ENCODE results near the gene DNAH3. TPM values are rescaled to one million over a fixed set of nuclear protein-coding genes. Genes with fewer than 3 reads are reported as not detected.

Gene DNAH3
- polyA plus RNA-seq, 4 donors, result 0.32 to 0.67 (median 0.52) TPM; not detected in 1

DNA sequence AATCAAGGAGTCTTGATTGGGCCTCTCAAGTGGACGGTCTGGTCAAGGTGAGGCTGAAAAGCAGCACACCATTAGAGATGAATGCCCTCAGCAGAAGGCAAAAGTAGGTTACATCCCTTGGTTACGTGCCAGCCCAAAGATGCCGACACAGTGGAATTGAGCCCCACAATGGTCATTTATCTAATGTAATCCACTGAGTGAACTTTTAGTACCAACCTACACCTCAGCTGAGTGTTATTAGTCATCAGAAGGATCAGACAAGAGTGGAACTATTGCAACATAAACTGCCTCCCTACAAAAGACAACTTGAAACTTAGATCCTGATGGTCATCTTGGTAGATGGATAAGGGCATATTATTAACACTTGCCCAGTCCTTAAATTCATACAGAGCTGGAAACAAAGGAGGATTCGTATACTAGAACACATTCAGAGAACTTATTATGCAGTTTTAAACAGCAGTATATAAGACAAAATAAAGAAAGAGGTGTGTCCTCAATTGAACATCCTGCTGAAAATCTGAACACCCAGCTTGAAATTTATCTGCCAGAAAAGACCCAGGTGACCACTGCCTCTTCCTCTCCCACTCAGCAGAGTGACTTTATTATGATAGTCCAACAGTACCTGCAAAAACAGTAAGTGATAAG, 253.3 kb downstream of the DNAH3 start:
- peaks cover 2 to 24% (median 16%) of the 10 kb centered on the region in 3 donors for H3K4me1 ChIP-seq (ENCODE audit: control insufficient read depth in 3 of 3, insufficient read depth in 2 of 3, low read depth in 1 of 3, low read length in 2 of 3)
- 66 to 87% (median 79%) methylated on average over 4 of the region's 4 CpGs for WGBS, 3 donors
- DNase-seq, result peak; percentile 70 to 71
- FAIRE-seq, result no peak
- peaks cover 0 to 19% (median 0%) of the 10 kb centered on the region in 3 donors for H3K36me3 ChIP-seq (ENCODE audit: control insufficient read depth in 3 of 3, insufficient read depth in 2 of 3, low read depth in 1 of 3, low read length in 3 of 3)
- H3K9me3 ChIP-seq (ENCODE audit: control insufficient read depth in 2 of 2, insufficient read depth in 1 of 2, low read depth in 1 of 2, low read length in 1 of 2), result no peaks in the 10 kb centered on the region
- peak overlapping the region in 1 of 3 donors; percentile 98 for H3K27ac ChIP-seq (ENCODE audit: low read depth in 1 of 3, low read length in 2 of 3)
- peak overlapping the region in 1 of 3 donors; percentile 84 for H3K4me3 ChIP-seq (ENCODE audit: low read depth in 1 of 3, low read length in 3 of 3)
- H3K27me3 ChIP-seq (ENCODE audit: control insufficient read depth in 3 of 3, insufficient read depth in 3 of 3, low read length in 3 of 3), result no peaks in the 10 kb centered on the region

DNA sequence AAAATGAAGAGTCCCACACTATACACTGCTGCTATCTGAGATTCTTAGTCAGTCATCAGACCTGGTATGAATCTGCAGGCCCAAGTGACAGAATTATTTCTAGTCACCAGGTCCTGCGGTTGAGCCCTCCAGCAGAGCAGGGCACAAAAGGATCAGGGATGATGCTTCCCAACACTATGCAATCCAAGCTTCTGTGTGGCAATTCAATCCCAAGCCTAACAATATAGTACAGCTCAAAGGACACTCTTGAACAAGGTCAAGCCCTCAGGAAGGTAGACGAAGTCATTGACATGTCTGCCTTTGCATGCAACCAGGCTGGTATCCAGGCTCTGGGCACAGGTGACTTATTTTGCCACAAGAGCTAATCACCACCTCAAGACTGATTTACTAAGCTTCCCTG, 256.3 kb downstream of the DNAH3 start:
- no peak for FAIRE-seq
- peaks cover 0 to 38% (median 0%) of the 10 kb centered on the region in 3 donors for H3K36me3 ChIP-seq (ENCODE audit: control insufficient read depth in 3 of 3, insufficient read depth in 2 of 3, low read depth in 1 of 3, low read length in 3 of 3)
- WGBS, 3 donors, result 82 to 93% (median 88%) methylated on average over 2 of the region's 2 CpGs

DNA sequence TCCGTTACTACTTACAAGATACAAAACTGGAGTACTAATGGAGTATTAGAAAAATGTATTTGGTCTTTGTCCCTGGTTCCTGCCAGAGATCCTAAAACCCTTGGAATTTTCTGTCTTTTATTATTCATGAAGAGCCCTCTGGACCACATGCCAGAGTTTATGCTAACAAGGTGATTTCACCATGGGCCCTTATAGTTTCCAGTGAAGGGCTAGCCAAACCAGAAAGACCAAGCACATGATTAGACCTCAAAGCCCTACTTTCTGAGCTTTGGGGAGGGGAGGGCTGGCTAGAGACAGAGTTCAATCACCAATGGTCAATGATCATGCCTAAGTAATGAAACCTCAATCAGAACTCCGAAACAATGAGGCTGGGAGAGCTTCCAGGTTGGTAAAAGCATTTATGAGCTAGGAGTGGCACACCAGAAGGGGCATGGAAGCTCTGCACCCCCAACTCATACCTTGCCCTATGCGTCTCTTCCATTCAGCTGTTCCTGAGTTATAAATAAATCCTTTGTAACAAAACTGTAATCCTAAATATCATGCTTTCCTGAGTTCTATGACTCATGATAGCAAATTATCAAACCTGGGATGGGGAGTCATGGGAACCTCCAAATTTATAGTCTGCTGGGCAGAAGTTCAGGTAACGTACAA, 260.9 kb downstream of the DNAH3 start:
- H3K9me3 ChIP-seq (ENCODE audit: control insufficient read depth in 2 of 2, insufficient read depth in 1 of 2, low read depth in 1 of 2, low read length in 1 of 2), result no peaks in the 10 kb centered on the region
- H3K4me1 ChIP-seq (ENCODE audit: control insufficient read depth in 3 of 3, insufficient read depth in 2 of 3, low read depth in 1 of 3, low read length in 2 of 3), result peaks cover 2 to 42% (median 5%) of the 10 kb centered on the region in 3 donors
- peaks cover 0 to 38% (median 0%) of the 10 kb centered on the region in 3 donors for H3K36me3 ChIP-seq (ENCODE audit: control insufficient read depth in 3 of 3, insufficient read depth in 2 of 3, low read depth in 1 of 3, low read length in 3 of 3)
- FAIRE-seq, result no peak
- 26 to 71% (median 45%) methylated on average over 4 of the region's 4 CpGs for WGBS, 3 donors
- DNase-seq, result peak; percentile 35 to 42
- no peaks in the 10 kb centered on the region for H3K27me3 ChIP-seq (ENCODE audit: control insufficient read depth in 3 of 3, insufficient read depth in 3 of 3, low read length in 3 of 3)
- no peak overlapping the region for H3K4me3 ChIP-seq (ENCODE audit: low read depth in 1 of 3, low read length in 3 of 3)
- H3K27ac ChIP-seq (ENCODE audit: low read depth in 1 of 3, low read length in 2 of 3), result peak overlapping the region in 1 of 3 donors; percentile 53

More for the DNA sequence above, 256.3 kb downstream of the DNAH3 start:
- Histone ChIP-seq H3K9me3 (ENCODE audit: control insufficient read depth in 2 of 2, insufficient read depth in 1 of 2, low read depth in 1 of 2, low read length in 1 of 2) (no peaks in the 10 kb centered on the region), H3K27ac (ENCODE audit: low read depth in 1 of 3, low read length in 2 of 3) (no peak overlapping the region), H3K4me3 (ENCODE audit: low read depth in 1 of 3, low read length in 3 of 3) (no peak overlapping the region), H3K27me3 (ENCODE audit: control insufficient read depth in 3 of 3, insufficient read depth in 3 of 3, low read length in 3 of 3) (no peaks in the 10 kb centered on the region), H3K4me1 (ENCODE audit: control insufficient read depth in 3 of 3, insufficient read depth in 2 of 3, low read depth in 1 of 3, low read length in 2 of 3) (peaks cover 2 to 25% (median 12%) of the 10 kb centered on the region in 3 donors)
- no peak for DNase-seq

DNA sequence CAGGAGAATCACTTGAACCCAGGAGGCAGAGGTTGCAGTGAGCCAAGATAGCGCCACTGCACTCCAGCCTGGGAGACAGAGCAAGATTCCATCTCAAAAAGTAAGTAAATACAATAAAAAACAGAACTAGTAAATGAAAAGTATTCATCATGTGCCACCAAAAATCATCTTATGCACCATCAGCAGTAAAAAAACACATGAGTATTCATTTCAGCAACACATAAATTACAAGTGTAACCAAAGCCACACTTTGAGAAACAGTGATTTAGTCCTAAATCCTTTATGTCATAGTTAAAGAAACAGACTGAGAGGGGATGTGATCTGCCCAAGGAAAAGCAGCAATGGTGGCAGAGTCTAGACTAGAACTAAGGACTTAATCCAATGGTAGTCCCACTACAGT, 263.4 kb downstream of the DNAH3 start:
- peaks cover 2 to 61% (median 5%) of the 10 kb centered on the region in 3 donors for H3K4me1 ChIP-seq (ENCODE audit: control insufficient read depth in 3 of 3, insufficient read depth in 2 of 3, low read depth in 1 of 3, low read length in 2 of 3)
- FAIRE-seq (no peak), DNase-seq (no peak)
- H3K9me3 ChIP-seq (ENCODE audit: control insufficient read depth in 2 of 2, insufficient read depth in 1 of 2, low read depth in 1 of 2, low read length in 1 of 2), result no peaks in the 10 kb centered on the region
- no peaks in the 10 kb centered on the region for H3K27me3 ChIP-seq (ENCODE audit: control insufficient read depth in 3 of 3, insufficient read depth in 3 of 3, low read length in 3 of 3)
- H3K27ac ChIP-seq (ENCODE audit: low read depth in 1 of 3, low read length in 2 of 3), result peak overlapping the region in 1 of 3 donors; percentile 5
- 92 to 100% (median 100%) methylated on average over 1 of the region's 1 CpG for WGBS, 3 donors
- H3K36me3 ChIP-seq (ENCODE audit: control insufficient read depth in 3 of 3, insufficient read depth in 2 of 3, low read depth in 1 of 3, low read length in 3 of 3), result peaks cover 0 to 25% (median 0%) of the 10 kb centered on the region in 3 donors
- H3K4me3 ChIP-seq (ENCODE audit: low read depth in 1 of 3, low read length in 3 of 3), result no peak overlapping the region

DNA sequence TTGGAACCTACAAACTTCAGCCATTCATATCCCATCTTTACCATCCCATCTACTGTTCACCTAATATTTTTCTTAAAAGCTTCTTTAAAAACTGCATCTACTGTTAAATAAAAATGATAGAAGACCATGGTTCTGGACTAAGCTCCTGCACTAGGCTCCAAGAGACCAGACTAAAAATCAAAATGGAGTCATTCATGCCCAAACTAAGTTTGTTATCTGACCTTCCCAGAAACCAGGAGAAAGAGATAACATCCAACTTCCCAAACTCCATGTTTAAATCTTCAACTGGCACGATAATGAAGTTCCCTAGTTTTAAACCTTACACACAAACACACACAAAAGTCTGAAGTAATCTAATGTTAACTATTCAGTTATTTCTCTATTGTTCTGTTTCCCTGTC, 264.3 kb downstream of the DNAH3 start:
- peaks cover 2 to 62% (median 5%) of the 10 kb centered on the region in 3 donors for H3K4me1 ChIP-seq (ENCODE audit: control insufficient read depth in 3 of 3, insufficient read depth in 2 of 3, low read depth in 1 of 3, low read length in 2 of 3)
- whole genome bisulfite sequencing, 3 donors, result 9 to 90% (median 13%) methylated on average over 1 of the region's 1 CpG

DNA sequence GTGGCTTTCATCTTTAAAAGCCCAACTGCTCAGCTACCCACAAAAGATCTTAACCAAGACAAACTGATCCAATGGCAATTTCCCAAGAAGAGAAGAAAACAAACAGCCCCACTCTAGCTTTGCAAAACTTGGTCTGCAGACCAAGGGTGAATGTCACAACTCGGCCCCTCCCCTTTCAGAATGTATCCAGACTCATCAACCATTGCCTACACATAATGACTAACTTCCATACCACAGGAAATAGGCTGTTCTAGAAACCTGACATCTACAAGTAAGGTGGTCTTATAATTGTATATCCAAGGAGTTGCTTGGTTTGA, 266.4 kb downstream of the DNAH3 start:
- Histone ChIP-seq H3K9me3 (ENCODE audit: control insufficient read depth in 2 of 2, insufficient read depth in 1 of 2, low read depth in 1 of 2, low read length in 1 of 2) (no peaks in the 10 kb centered on the region), H3K4me3 (ENCODE audit: low read depth in 1 of 3, low read length in 3 of 3) (no peak overlapping the region), H3K27ac (ENCODE audit: low read depth in 1 of 3, low read length in 2 of 3) (peak overlapping the region in 1 of 3 donors; percentile 67), H3K4me1 (ENCODE audit: control insufficient read depth in 3 of 3, insufficient read depth in 2 of 3, low read depth in 1 of 3, low read length in 2 of 3) (peaks cover 5 to 74% (median 9%) of the 10 kb centered on the region in 3 donors), H3K36me3 (ENCODE audit: control insufficient read depth in 3 of 3, insufficient read depth in 2 of 3, low read depth in 1 of 3, low read length in 3 of 3) (peaks cover 0 to 7% (median 0%) of the 10 kb centered on the region in 3 donors), H3K27me3 (ENCODE audit: control insufficient read depth in 3 of 3, insufficient read depth in 3 of 3, low read length in 3 of 3) (no peaks in the 10 kb centered on the region)
- WGBS, 3 donors, result 48 to 62% (median 49%) methylated on average over 1 of the region's 1 CpG
- DNase-seq (peak in 1 of 2 donors; percentile 40), FAIRE-seq (no peak)

More for the DNA sequence above, 264.3 kb downstream of the DNAH3 start:
- H3K27me3 ChIP-seq (ENCODE audit: control insufficient read depth in 3 of 3, insufficient read depth in 3 of 3, low read length in 3 of 3), result no peaks in the 10 kb centered on the region
- DNase-seq, result no peak
- no peaks in the 10 kb centered on the region for H3K9me3 ChIP-seq (ENCODE audit: control insufficient read depth in 2 of 2, insufficient read depth in 1 of 2, low read depth in 1 of 2, low read length in 1 of 2)
- no peak for FAIRE-seq
- no peak overlapping the region for H3K4me3 ChIP-seq (ENCODE audit: low read depth in 1 of 3, low read length in 3 of 3)
- H3K27ac ChIP-seq (ENCODE audit: low read depth in 1 of 3, low read length in 2 of 3), result no peak overlapping the region
- H3K36me3 ChIP-seq (ENCODE audit: control insufficient read depth in 3 of 3, insufficient read depth in 2 of 3, low read depth in 1 of 3, low read length in 3 of 3), result peaks cover 0 to 17% (median 0%) of the 10 kb centered on the region in 3 donors

DNA sequence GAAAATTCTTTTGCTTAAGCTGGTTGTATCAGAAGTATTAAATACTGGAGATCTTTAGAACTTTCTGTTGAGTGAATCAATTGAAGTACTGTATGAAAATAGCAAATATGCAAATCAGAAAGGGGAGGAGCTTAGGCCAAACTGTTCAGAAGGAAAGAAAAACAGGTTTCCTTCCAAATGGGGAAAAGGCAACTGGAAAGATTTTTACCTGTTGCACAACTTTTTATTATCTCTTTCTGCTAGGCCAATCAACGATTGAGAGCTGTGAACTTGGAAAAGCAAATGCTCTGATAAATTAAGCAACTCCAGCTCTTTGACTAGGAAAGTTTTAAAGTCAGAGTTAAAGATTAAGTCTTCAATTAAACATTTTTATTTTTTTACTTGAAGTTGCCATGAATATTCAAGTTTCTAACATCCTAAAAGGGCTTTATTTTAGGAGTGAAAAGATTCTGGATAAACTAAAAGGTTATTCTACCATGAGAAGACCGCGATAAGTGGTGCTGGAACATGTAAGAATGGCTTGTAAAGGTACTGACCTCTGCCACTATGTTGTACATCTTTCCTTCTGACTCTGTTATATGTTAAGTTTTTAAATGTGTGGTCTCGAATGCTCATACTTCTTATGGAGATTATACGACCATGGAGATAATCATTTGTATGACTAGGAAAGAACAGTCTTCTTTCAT, 266.9 kb downstream of the DNAH3 start:
- peak; percentile 41 to 67 for DNase-seq
- Histone ChIP-seq H3K9me3 (ENCODE audit: control insufficient read depth in 2 of 2, insufficient read depth in 1 of 2, low read depth in 1 of 2, low read length in 1 of 2) (no peaks in the 10 kb centered on the region), H3K4me1 (ENCODE audit: control insufficient read depth in 3 of 3, insufficient read depth in 2 of 3, low read depth in 1 of 3, low read length in 2 of 3) (peaks cover 5 to 78% (median 10%) of the 10 kb centered on the region in 3 donors), H3K27me3 (ENCODE audit: control insufficient read depth in 3 of 3, insufficient read depth in 3 of 3, low read length in 3 of 3) (no peaks in the 10 kb centered on the region), H3K36me3 (ENCODE audit: control insufficient read depth in 3 of 3, insufficient read depth in 2 of 3, low read depth in 1 of 3, low read length in 3 of 3) (peaks cover 0 to 5% (median 0%) of the 10 kb centered on the region in 3 donors), H3K4me3 (ENCODE audit: low read depth in 1 of 3, low read length in 3 of 3) (no peak overlapping the region), H3K27ac (ENCODE audit: low read depth in 1 of 3, low read length in 2 of 3) (peak overlapping the region in 1 of 3 donors; percentile 67)
- 51 to 69% (median 58%) methylated on average over 5 of the region's 5 CpGs for WGBS, 3 donors
- no peak for FAIRE-seq

Measured in small intestine (tissue), 7 donors.